GM21576 (cell line): Measurements from ENCODE around the gene CTNNAL1.

Experiments
- ATAC-seq: cut with Tn5 transposase; IDR thresholded peaks from one replicate; pipeline ENCODE4 v1.9.1; 2021; ENCODE audit warnings: mild to moderate bottlenecking, moderate library complexity; ENCODE audit not compliant: unreplicated experiment

Gene CTNNAL1

GRCh38 chr9:109030426-109030825, 17.1 kb upstream of the CTNNAL1 start:
- ATAC-seq: no peak

- no peak for ATAC-seq
Measured at GRCh38 chr9:109028457-109028856, 15.2 kb upstream of the CTNNAL1 start.

GRCh38 chr9:109027176-109027575, 13.9 kb upstream of the CTNNAL1 start:
- ATAC-seq: no peak

GRCh38 chr9:109026306-109026705, 13.0 kb upstream of the CTNNAL1 start:
- no peak for ATAC-seq

- ATAC-seq: no peak
Measured at GRCh38 chr9:109022873-109023272, 9.6 kb upstream of the CTNNAL1 start.

GRCh38 chr9:109020581-109021511, 7.5 kb upstream of the CTNNAL1 start:
- no peak for ATAC-seq

GRCh38 chr9:109020113-109020512, 6.8 kb upstream of the CTNNAL1 start:
- ATAC-seq: no peak

- ATAC-seq: no peak
Measured at GRCh38 chr9:109019420-109019819, 6.1 kb upstream of the CTNNAL1 start.

- peak; percentile 36 for ATAC-seq
Measured at GRCh38 chr9:109017493-109017892, 4.2 kb upstream of the CTNNAL1 start.

GRCh38 chr9:109017061-109017460, 3.8 kb upstream of the CTNNAL1 start:
- ATAC-seq: no peak

- ATAC-seq: no peak
Measured at GRCh38 chr9:109016132-109016531, 2.8 kb upstream of the CTNNAL1 start.

- ATAC-seq: no peak
Measured at GRCh38 chr9:109014608-109015280, 1.4 kb upstream of the CTNNAL1 start.

- ATAC-seq: no peak
Measured at GRCh38 chr9:109013679-109014607, 644 bp upstream of the CTNNAL1 start.

- peak; percentile 20 for ATAC-seq
Measured at GRCh38 chr9:109012009-109012875, 1.1 kb downstream of the CTNNAL1 start.

GRCh38 chr9:109011231-109011671, 2.0 kb downstream of the CTNNAL1 start:
- no peak for ATAC-seq

GRCh38 chr9:109010746-109011145, 2.6 kb downstream of the CTNNAL1 start:
- peak; percentile 49 for ATAC-seq

GRCh38 chr9:109005678-109006077, 7.6 kb downstream of the CTNNAL1 start:
- no peak for ATAC-seq

- ATAC-seq: no peak
Measured at GRCh38 chr9:109003116-109003515, 10.2 kb downstream of the CTNNAL1 start.

- ATAC-seq: no peak
Measured at GRCh38 chr9:109002141-109002540, 11.2 kb downstream of the CTNNAL1 start.

GRCh38 chr9:109001275-109001676, 12.0 kb downstream of the CTNNAL1 start:
- no peak for ATAC-seq
